Measurements from ENCODE around the gene ISG20L2. TPM values are rescaled to one million over a fixed set of nuclear protein-coding genes. Genes with fewer than 3 reads are reported as not detected.

ISG20L2 gene
- total RNA-seq, 4 donors from 2014 or later = 3.6 to 24.8 (median 10.2) TPM

DNA sequence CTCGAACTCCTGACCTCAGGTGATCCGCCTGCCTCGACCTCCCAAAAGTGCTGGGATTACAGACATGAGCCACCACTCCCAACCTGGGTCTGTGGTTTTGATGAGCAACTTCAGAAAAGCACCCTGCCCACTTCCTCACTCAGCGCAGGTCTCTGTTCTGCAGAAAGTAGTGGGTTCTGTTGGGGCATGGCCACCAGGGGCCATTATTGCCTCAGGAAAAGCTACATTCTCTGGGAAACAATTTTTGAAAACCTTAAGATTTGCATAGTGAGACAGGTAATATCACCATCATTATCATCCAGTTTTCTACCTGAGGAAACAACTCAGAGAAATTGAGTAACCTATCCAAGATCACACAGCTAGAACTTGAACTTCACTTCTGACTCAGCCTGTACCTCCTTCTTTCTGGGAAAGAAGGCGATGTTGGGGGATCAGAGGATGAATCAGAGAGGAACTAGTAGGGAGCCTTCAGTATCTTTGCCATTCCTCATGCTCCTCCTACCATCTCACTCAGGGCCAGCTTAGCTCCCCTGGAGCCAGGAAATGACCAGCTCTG lies 44.3 kb downstream of the ISG20L2 start:
- no peak overlapping the region for H3K27ac ChIP-seq
- no peaks in the 10 kb centered on the region for H3K9me3 ChIP-seq
- H3K36me3 ChIP-seq = no peaks in the 10 kb centered on the region
- TF ChIP-seq, protein P1, sequence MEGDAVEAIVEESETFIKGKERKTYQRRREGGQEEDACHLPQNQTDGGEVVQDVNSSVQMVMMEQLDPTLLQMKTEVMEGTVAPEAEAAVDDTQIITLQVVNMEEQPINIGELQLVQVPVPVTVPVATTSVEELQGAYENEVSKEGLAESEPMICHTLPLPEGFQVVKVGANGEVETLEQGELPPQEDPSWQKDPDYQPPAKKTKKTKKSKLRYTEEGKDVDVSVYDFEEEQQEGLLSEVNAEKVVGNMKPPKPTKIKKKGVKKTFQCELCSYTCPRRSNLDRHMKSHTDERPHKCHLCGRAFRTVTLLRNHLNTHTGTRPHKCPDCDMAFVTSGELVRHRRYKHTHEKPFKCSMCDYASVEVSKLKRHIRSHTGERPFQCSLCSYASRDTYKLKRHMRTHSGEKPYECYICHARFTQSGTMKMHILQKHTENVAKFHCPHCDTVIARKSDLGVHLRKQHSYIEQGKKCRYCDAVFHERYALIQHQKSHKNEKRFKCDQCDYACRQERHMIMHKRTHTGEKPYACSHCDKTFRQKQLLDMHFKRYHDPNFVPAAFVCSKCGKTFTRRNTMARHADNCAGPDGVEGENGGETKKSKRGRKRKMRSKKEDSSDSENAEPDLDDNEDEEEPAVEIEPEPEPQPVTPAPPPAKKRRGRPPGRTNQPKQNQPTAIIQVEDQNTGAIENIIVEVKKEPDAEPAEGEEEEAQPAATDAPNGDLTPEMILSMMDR (IDR thresholded peaks at IDR 0.05) = no peak
- TF ChIP-seq POLR2A (IDR thresholded peaks at IDR 0.05) = no peak
- H3K4me3 ChIP-seq = no peak overlapping the region
- H3K27me3 ChIP-seq = no peaks in the 10 kb centered on the region
- intact Hi-C loops (cut with DNase I; ENCODE audit: low total_unique reads) = no loop called here
- DNase-seq = no peak
- no peaks in the 10 kb centered on the region for H3K4me1 ChIP-seq

DNA sequence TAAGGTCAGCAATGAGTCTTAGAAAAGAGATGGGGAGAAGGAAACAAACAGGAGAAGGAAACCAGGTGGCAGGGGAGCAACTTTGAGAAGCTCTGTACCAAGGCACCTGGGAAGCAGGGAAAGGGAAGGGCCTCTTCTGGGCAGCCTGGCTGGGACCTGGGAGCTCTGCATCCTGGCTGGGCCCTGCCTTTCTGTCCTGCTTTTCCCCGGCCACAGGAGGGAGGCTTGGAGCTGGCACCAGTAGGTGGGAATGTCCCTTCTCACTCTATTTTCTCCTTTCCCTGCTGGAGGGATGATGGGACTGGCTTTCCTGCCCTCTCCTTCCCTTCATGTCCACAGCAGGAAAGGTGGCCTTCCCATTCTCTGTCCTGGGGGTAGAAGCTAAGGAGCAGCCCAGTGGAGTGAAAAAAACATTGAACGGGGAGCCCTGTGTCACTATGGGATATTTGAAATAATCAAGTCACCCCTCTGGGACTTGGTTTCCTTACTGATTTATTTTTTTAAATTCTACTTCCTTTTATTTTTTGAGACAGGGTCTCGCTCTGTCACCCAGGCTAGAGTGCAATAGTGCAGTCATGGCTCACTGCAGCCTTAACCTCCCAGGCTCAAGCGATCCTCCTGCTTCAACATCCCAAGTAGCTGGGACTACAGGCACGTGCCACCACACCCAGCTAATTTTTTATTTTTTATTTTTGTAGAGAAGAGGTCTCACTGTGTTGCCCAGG lies 46.2 kb downstream of the ISG20L2 start:
- Histone ChIP-seq H3K4me1 (no peaks in the 10 kb centered on the region), H3K36me3 (no peaks in the 10 kb centered on the region), H3K27ac (no peak overlapping the region), H3K27me3 (no peaks in the 10 kb centered on the region), H3K9me3 (no peaks in the 10 kb centered on the region), H3K4me3 (no peak overlapping the region)
- TF ChIP-seq, protein P1 (IDR thresholded peaks at IDR 0.05) = no peak
- TF ChIP-seq POLR2A (IDR thresholded peaks at IDR 0.05) = no peak
- no peak for DNase-seq
- intact Hi-C loops (cut with DNase I; ENCODE audit: low total_unique reads) = no loop called here

DNA sequence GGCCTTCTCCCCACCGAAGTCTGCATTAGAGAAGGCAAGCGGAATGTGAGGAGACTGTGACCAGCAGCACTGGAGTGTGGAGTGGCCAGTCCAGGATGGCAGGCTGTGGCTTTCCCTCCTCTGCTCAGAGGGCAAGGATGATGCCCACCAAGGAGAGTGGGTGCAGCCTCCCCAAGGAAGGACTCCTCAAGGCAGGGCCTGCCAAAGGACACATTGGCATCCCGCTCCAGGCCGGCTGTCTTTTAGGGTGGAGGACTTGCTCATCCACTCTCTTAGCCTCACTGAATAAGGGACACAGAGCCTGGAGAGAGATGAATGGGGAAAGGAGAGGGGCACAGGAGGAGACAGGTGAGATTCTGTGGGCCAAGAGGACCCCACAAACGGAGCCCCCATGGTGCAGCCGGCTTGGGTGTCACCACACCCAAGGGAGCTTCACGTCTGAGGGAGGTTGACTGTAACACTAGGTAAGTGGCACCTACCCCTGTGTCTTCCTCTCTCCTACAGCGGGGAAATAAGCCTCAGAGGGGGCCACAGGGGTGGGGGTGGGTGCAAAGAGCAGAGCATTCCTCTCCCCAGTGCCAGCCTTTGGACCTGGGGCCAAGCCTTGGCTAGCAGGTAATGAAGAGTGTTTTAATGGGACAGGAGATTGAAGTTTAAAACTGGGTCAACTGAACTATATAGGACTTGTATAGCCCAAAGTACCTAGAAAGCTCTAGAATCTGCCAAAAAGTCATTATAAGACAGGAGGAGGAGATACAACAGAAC lies 47.2 kb downstream of the ISG20L2 start:
- DNase-seq = no peak
- H3K27me3 ChIP-seq = no peaks in the 10 kb centered on the region
- TF ChIP-seq POLR2A (IDR thresholded peaks at IDR 0.05) = no peak
- TF ChIP-seq, protein P1 (IDR thresholded peaks at IDR 0.05) = no peak

DNA sequence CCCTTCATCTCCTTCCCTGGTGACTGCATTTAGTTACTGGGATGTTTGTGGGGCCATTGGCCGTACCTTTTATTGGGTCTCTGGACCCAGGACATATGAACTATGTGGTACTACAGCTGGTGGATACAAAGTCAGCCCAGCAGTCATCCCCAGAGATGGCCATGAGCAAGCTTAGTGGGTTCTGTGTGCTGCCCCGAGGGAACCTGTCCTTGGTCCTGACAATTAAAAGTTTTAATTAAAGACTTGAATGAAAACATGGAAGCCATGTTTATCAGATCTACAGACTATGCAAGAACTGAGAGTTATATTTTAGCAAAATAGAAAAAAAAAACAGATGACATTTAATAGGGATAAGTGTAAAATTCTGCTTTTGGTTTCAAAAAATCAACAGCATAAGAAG lies 48.5 kb downstream of the ISG20L2 start:
- Histone ChIP-seq H3K36me3 (no peaks in the 10 kb centered on the region), H3K9me3 (no peaks in the 10 kb centered on the region), H3K4me3 (no peak overlapping the region), H3K4me1 (no peaks in the 10 kb centered on the region), H3K27ac (no peak overlapping the region), H3K27me3 (no peaks in the 10 kb centered on the region)
- intact Hi-C loops (cut with DNase I; ENCODE audit: low total_unique reads) = no loop called here
- no peak for TF ChIP-seq POLR2A (IDR thresholded peaks at IDR 0.05)
- TF ChIP-seq, protein P1 (IDR thresholded peaks at IDR 0.05) = no peak
- no peak for DNase-seq

More for the DNA sequence above, 47.2 kb downstream of the ISG20L2 start:
- H3K27ac ChIP-seq = no peak overlapping the region
- no peak overlapping the region for H3K4me3 ChIP-seq
- H3K9me3 ChIP-seq = no peaks in the 10 kb centered on the region
- no peaks in the 10 kb centered on the region for H3K36me3 ChIP-seq
- intact Hi-C loops (cut with DNase I; ENCODE audit: low total_unique reads) = no loop called here
- H3K4me1 ChIP-seq = no peaks in the 10 kb centered on the region
